ENCODE data around the gene ZNF732.
"Not testable (repeated sequence)": the region's sequence is repeated elsewhere in the genome, so short reads cannot be mapped to it uniquely, and the experiment has no call there.

Gene ZNF732

DNA sequence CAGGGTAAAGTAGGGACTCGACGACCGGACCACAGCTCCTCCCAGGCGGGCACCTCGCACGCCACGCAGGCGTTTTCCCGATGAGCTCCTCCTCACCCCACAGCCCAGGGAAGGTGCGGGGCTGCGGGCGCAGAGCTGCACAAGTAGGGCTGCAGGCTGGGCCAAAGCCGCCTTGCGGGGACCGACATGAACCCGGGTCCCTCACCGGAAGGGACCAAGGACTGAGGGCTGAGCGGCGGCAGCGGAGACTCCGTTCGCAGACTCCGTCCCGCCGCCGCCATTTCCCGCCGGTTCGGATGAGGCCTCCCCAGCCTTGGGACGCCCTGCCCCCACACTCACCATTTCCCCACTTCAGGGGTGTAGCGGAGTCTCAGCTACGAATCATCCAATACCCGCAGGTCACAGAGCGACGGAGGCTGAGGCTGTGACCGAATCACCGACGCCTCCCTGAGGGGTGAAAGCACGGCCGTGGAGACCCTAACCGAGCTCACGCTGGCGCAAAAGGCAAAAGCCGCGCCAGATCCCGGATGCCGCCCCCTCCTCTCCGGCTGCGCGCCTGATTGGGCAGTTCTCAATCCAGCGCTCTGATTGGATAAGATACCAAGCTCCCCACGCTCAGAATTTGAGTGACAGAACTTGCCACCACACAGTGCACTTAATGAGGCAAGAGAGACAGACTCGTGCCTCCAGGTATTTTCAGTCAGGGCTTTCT lies at the start of gene ZNF732:
ZNF732 (minus strand) TSS at position 506 of the 712 bp plus-strand sequence; CDS start at position 342, 164 bp downstream.
- DNase-seq (ENCODE audit: low read depth in 1 of 2, low spot score in 1 of 2): no peak

DNA sequence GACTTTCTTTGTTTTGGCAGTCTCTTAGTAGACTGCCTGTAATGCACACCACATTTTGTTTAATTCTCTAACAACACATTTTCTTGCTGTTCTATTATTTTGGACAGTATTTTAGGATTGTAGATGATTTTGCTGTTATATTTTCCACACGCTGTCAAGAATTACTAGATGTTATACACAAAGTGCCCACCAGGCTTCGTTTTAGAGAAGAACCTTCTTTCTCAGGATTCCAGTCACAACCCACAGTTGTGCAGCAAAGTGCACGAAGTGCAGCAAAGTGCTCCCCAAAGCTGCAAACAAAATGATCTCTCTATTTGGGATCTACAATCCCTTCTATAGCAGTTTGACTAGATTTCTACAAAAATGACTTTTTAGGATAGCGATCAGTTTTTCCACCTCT lies 34.7 kb upstream of the ZNF732 start:
- DNase-seq (ENCODE audit: low read depth in 1 of 2, low spot score in 1 of 2): no peak

GRCh38 chr4:338759-339097 lies 33.5 kb upstream of the ZNF732 start:
- DNase-seq (ENCODE audit: low read depth in 1 of 2, low spot score in 1 of 2): no peak

GRCh38 chr4:337932-338758 lies 32.9 kb upstream of the ZNF732 start:
- peak; percentile 11 to 36 for DNase-seq (ENCODE audit: low read depth in 1 of 2, low spot score in 1 of 2)

DNA sequence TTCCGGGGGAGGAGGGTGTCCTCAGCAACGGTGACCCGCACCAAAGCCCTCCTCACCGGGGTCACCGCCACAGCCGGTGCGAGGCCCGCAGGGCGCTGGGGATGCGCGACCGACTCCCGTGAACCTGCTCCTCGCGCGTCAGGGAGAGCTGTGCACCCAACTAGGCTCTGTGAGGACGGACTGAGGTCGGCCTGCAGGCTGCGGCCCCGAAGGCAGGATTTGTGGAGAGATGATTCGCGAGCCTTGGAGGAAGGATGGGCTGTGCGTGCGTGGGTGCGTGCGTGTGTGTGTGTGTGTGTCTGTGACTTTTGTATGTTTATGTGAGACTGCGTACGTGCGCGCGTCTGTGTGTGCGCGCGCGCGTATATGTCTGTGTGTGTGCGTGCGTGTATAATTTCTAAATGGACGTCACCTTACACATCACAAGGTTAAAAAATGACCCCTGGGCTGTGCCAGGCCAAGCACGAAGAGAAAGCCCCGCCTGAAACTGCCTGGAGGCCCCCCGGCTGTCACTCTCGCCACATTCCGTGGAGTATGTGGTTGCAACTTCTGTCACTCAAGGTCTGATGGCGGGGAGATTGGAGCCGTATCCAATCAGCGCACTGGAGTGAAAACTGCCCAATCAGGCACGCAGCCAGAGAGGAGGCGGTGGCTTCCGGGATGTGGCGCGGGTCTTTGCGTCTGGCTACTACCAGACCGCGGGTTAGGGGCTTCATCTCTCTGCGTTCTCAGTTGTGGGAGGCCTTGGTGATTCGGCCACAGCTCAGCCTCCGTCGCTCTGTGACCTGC lies 32.1 kb upstream of the ZNF732 start, which contains the start of gene ZNF141:
ZNF141 (plus strand) TSS at position 672 of the 789 bp plus-strand sequence. CDS start 170 bp downstream, outside the sequence.
- DNase-seq (ENCODE audit: low read depth in 1 of 2, low spot score in 1 of 2): peak; percentile 73 to 85

- no peak for DNase-seq (ENCODE audit: low read depth in 1 of 2, low spot score in 1 of 2)
These were observed 31.5 kb upstream of the ZNF732 start for GRCh38 chr4:336893-337142.

GRCh38 chr4:336099-336892 lies 31.0 kb upstream of the ZNF732 start:
- DNase-seq (ENCODE audit: low read depth in 1 of 2, low spot score in 1 of 2): no peak

- DNase-seq (ENCODE audit: low read depth in 1 of 2, low spot score in 1 of 2): no peak
These were observed 30.2 kb upstream of the ZNF732 start for GRCh38 chr4:335515-335914.

- no peak for DNase-seq (ENCODE audit: low read depth in 1 of 2, low spot score in 1 of 2)
These were observed 23.5 kb upstream of the ZNF732 start for GRCh38 chr4:328729-329128.

GRCh38 chr4:314296-314903 lies 9.1 kb upstream of the ZNF732 start:
- no peak for DNase-seq (ENCODE audit: low read depth in 1 of 2, low spot score in 1 of 2)

- no peak for DNase-seq (ENCODE audit: low read depth in 1 of 2, low spot score in 1 of 2)
These were observed 4.5 kb upstream of the ZNF732 start for GRCh38 chr4:309807-310206.

- no peak for DNase-seq (ENCODE audit: low read depth in 1 of 2, low spot score in 1 of 2)
These were observed 1.3 kb upstream of the ZNF732 start for GRCh38 chr4:306551-306961.

DNA sequence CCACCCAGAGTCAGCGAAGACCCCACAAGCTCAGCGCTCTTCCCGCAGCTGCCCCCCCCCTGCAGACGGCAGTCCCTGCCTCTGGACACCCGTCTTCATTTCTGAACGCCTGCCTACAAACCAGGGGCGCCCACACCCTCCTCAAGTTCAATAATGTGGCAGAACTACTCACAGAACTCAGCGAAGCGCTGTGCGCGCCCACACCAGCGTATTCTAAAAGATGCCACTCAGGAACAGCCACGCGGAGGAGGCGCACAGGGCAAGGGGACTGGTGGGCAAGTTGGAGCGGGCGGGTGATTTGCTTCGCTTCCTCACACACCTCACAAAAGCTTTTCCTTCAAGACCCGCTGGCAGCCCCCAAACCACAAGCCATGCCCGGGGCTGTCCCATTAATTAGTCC lies 758 bp downstream of the ZNF732 start:
- not testable (repeated sequence) for DNase-seq (ENCODE audit: low read depth in 1 of 2, low spot score in 1 of 2)

GRCh38 chr4:302381-302780 lies 2.9 kb downstream of the ZNF732 start:
- no peak for DNase-seq (ENCODE audit: low read depth in 1 of 2, low spot score in 1 of 2)

- no peak for DNase-seq (ENCODE audit: low read depth in 1 of 2, low spot score in 1 of 2)
These were observed 10.5 kb downstream of the ZNF732 start for GRCh38 chr4:294732-295131.

DNA sequence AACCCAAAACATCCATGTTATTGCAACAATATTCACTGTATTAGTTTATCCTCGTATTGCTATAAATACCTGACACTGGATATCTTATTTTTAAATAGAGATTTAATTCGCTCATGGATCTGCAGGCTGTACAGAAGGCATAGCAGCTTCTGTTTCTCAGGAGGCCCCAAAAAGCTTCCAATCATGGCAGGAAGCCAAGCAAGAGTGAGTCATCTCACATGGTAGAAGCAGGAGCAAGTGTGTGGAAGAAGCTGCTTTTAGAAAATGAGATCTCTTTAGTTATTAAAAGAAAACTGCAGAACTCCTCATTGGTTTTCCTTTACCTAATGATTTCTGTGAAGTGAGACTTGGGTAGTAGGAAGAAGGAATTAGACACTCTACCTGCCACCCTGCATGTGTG lies 16.4 kb downstream of the ZNF732 start:
- DNase-seq (ENCODE audit: low read depth in 1 of 2, low spot score in 1 of 2): no peak

GRCh38 chr4:273309-274017 lies 31.8 kb downstream of the ZNF732 start:
- no peak for DNase-seq (ENCODE audit: low read depth in 1 of 2, low spot score in 1 of 2)

DNA sequence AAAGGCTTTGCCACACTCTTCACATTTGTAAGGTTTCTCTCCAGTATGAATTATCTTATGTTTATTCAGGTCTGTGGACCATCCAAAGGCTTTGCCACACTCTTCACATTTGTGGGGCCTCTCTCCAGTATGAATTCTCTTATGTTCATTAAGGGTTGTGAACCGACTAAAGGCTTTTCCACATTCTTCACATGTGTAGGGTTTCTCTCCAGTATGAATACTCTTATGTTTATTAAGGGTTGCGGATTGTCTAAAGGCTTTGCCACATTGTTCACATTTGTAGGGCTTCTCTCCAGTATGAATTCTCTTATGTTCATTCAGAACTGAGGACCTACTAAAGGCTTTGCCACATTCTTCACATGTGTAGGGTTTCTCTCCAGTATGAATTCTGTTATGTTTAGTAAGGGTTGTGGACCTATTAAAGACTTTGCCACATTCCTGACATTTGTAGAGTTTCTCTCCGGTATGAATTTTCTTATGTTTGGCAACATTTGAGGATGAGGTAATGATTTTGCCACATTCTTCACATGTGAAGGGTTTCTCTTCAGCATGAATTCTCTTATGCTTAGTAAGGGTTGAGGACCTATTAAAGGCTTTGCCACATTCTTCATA lies 33.7 kb downstream of the ZNF732 start:
- no peak for DNase-seq (ENCODE audit: low read depth in 1 of 2, low spot score in 1 of 2)

DNA sequence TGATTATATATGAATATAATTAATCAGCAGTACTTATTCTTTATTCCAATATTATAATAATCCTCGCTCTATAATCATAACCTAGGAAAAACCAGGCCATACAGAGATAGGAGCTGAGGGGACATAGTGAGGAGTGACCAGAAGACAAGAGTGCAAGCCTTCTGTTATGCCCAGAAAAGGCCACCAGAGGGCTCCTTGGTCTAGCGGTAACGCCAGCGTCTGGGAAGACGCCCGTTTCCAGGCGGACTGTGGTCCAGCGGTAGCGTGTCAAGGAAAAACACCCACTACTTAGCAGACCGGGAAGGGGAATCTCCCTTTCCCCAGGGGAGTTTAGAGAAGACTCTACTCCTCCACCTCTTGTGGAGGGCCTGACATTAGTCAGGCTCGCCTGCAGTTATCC lies 46.0 kb downstream of the ZNF732 start:
- not testable (repeated sequence) for DNase-seq (ENCODE audit: low read depth in 1 of 2, low spot score in 1 of 2)

GRCh38 chr4:256492-256891 lies 48.8 kb downstream of the ZNF732 start:
- no peak for DNase-seq (ENCODE audit: low read depth in 1 of 2, low spot score in 1 of 2)
